GM12872 (cell line): ENCODE results near the gene WDSUB1.

Experiments
- TF ChIP-seq, protein P1 (sequence below): IDR thresholded peaks from 3 replicates; pipeline ENCODE4 v1.5.1; 2011; ENCODE audit warnings: low read depth, mild to moderate bottlenecking, low read length, moderate library complexity; ENCODE audit not compliant: insufficient read depth

WDSUB1 gene

DNA sequence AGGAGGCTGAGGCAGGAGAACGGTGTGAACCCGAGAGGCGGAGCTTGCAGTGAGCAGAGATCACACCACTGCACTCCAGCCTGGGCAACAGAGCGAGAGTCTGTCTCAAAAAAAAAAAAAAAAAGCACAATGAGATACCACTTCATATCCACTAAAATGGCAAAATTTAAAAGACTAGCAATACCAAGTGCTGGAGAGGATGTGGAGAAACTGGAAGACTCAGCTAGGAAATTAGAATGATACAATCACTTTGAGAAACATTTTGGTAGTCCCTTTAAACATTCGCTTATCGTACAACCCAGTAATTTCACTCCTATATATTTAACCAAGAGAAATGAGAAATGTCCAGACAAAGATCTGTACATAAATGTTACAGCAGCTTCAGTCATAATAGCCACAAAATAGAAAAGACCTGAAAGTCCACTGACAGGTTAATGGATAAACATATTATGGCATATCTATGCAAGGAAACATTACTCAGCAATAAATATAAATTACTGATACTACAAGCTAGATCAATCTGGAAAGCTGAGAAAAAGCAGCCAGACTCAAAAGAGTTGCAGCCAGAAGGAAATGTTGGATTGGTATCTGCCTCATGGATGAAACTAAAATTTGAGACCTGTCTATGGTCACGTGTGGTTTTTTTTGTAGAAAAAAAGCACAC, 40.0 kb downstream of the WDSUB1 start:
- TF ChIP-seq, protein P1, sequence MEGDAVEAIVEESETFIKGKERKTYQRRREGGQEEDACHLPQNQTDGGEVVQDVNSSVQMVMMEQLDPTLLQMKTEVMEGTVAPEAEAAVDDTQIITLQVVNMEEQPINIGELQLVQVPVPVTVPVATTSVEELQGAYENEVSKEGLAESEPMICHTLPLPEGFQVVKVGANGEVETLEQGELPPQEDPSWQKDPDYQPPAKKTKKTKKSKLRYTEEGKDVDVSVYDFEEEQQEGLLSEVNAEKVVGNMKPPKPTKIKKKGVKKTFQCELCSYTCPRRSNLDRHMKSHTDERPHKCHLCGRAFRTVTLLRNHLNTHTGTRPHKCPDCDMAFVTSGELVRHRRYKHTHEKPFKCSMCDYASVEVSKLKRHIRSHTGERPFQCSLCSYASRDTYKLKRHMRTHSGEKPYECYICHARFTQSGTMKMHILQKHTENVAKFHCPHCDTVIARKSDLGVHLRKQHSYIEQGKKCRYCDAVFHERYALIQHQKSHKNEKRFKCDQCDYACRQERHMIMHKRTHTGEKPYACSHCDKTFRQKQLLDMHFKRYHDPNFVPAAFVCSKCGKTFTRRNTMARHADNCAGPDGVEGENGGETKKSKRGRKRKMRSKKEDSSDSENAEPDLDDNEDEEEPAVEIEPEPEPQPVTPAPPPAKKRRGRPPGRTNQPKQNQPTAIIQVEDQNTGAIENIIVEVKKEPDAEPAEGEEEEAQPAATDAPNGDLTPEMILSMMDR, result no peak

DNA sequence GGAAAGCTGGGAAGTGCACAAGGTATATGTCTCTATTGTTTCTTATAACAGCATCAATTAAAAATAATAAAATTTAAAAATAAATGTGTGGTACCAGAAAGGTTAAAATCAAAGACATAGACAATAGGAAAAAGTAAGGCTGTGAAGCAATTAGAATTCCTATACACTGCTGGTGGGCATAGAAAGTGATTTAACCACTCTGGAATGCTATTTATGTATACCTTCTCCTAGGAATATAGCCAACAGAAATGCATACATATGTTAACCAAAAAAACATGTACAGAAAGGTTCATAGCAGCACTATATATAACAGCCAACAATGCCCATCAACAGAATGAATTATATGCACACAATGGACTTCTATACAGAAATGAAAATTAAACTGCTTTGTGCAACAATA, 43.0 kb downstream of the WDSUB1 start:
- TF ChIP-seq, protein P1, result no peak

GRCh38 chr2:159234868-159235267, 51.6 kb downstream of the WDSUB1 start:
- TF ChIP-seq, protein P1, result no peak

GRCh38 chr2:159232456-159233170, 53.9 kb downstream of the WDSUB1 start:
- TF ChIP-seq, protein P1, result no peak

DNA sequence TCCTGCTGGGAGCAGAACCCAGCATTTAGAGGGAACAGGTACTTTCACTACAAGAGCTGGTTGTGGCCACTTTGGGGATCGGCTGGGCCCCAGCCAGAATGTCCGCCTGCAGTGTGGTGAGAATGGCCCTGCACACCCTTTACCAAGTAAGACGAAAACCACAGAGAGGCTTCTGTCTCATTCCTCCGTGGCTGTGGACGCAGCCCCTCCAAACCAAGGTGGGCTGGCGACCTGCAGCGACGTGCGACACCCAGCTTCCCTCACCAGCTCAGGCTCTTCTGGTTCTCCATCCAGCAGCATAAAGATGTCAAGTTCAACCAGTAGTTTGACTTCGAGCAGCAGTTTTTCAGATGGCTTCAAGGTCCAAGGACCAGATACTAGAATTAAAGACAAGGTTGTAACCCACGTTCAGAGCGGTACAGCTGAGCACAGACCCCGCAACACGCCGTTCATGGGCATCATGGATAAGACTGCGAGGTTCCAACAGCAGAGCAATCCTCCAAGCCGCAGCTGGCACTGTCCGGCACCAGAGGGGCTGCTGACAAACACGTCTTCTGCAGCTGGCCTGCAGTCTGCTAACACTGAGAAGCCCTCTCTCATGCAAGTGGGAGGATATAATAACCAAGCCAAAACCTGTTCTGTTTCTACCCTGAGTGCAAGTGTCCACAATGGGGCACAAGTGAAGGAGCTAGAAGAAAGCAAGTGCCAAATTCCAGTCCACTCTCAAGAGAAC, 56.2 kb downstream of the WDSUB1 start:
- TF ChIP-seq, protein P1, result no peak

DNA sequence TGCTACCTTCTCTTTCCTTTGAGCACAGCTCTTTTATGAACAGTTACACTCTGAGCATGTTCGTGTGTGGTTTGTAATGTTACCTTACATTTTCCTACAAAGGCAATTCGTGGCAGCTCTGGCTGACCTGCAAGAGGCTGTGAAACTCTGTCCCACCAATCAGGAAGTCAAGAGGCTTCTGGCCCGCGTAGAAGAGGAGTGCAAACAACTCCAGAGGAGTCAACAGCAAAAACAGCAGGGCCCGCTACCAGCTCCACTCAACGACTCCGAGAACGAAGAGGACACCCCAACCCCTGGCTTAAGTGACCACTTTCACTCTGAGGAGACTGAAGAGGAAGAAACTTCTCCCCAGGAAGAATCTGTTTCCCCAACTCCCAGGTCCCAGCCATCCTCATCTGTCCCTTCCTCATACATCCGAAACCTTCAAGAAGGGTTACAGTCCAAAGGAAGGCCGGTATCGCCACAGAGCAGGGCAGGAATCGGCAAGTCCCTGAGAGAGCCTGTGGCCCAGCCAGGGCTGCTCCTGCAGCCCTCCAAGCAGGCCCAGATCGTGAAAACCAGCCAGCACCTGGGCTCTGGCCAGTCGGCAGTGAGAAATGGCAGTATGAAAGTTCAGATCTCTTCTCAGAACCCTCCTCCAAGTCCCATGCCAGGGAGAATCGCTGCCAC, 56.9 kb downstream of the WDSUB1 start:
- TF ChIP-seq, protein P1, result no peak

- TF ChIP-seq, protein P1, result no peak
These were observed 58.4 kb downstream of the WDSUB1 start for GRCh38 chr2:159228081-159228581.
